ENCODE measurements around the gene GRK5.
"Not testable (repeated sequence)": the region's sequence is repeated elsewhere in the genome, so short reads cannot be mapped to it uniquely, and the experiment has no call there.

The GRK5 gene

DNA sequence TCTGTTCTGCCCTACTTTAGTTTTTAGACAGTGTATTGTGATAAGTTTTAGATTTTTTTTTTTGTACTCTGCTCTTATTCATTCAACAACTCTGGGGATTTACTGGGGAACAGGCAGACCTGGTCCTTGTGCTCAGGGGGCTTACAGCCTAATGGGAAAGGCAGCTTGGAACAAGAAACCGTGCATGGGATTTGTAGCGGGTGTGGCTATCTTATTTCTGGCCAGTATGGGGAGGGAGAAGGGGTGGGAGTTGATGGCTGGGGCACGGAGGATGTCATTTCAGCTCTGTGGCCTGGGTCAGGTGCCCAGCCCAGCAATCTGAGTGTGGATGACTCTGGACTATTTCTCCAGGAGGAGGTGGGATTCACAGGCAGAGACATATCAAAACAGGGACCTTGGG is 47.0 kb downstream of the GRK5 start:
- H3K27ac ChIP-seq, result peak overlapping the region; percentile 72
- TF ChIP-seq, protein P1, sequence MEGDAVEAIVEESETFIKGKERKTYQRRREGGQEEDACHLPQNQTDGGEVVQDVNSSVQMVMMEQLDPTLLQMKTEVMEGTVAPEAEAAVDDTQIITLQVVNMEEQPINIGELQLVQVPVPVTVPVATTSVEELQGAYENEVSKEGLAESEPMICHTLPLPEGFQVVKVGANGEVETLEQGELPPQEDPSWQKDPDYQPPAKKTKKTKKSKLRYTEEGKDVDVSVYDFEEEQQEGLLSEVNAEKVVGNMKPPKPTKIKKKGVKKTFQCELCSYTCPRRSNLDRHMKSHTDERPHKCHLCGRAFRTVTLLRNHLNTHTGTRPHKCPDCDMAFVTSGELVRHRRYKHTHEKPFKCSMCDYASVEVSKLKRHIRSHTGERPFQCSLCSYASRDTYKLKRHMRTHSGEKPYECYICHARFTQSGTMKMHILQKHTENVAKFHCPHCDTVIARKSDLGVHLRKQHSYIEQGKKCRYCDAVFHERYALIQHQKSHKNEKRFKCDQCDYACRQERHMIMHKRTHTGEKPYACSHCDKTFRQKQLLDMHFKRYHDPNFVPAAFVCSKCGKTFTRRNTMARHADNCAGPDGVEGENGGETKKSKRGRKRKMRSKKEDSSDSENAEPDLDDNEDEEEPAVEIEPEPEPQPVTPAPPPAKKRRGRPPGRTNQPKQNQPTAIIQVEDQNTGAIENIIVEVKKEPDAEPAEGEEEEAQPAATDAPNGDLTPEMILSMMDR (conservative IDR thresholded peaks at IDR 0.05; ENCODE audit: low read depth), result no peak
- ChIA-PET CTCF (no interaction called here), POLR2A (ENCODE audit: low non-redundant PET) (no interaction called here)
- DNase-seq (ENCODE audit: low spot score), result no peak

DNA sequence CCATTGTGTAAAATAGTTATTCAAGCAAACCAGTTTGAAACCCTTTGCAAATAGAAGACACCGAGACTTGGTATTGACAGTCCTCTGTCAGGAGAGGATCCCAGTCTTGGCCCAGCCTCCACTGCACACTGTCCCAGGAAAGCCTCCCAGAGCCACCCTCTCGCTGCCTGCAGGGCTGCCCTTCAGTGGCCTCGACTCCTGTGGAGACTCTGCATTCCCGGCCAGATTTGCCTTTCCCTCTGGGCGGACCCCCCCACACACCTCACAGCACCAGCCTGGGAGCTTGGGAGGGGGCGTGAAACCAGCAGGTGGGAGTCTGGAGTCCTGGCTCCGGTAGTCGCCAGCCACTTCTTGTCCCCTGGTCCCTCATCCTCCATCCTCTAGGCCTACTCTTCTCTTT is 48.7 kb downstream of the GRK5 start:
- no peak overlapping the region for H3K27ac ChIP-seq
- ChIA-PET POLR2A (ENCODE audit: low non-redundant PET) (no interaction called here), CTCF (interaction anchor here (0.6 kb wide), 1 partner anchor 27 kb away, joined by 3 read pairs; no protein-coding TSS in a partner anchor)
- TF ChIP-seq, protein P1 (conservative IDR thresholded peaks at IDR 0.05; ENCODE audit: low read depth), result no peak
- DNase-seq (ENCODE audit: low spot score), result no peak

DNA sequence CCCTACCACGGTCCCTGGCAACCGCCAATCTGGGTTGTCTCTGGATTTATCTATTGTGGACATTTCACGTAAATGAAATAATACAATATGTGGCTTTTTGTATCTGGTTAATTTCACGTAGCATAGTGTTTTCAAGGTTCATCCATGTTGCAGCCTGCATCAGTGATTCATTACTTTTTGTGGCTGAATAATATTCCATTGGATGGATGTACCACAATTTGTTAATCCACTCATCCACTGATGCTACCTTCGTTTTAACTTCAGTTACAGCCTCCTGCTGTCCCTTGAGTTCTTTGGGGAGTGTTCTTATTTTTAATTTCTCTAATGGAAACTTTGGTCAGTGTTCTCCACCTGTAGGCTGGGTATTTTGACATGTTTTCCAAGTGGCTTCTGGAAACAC is 49.5 kb downstream of the GRK5 start:
- TF ChIP-seq, protein P1 (conservative IDR thresholded peaks at IDR 0.05; ENCODE audit: low read depth), result no peak
- no peak overlapping the region for H3K27ac ChIP-seq
- ChIA-PET CTCF (no interaction called here), POLR2A (ENCODE audit: low non-redundant PET) (no interaction called here)
- DNase-seq (ENCODE audit: low spot score), result no peak

DNA sequence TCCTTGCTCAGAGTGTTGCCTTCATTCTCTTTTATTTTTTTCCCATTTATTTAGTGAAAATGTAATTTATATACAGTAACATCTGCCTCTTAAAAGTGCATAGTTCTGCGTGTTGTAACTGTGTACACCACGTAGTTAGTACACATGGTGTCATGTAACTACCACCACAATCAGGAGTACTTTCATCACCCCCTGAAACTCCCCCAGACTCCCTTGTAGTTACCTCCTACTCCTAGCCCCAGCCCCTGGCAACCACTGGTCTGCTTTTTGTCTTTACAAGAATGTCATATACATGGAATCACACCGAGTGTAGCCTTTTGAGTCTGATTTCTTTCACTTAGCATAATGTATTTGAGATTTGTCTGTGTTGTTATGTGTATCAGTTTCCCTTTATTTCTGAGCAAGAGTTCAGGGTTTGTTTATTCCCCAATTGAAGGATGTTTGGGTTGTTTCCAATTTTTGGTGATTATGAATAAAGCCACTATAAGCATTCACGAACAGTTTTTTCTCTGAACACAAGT is 50.6 kb downstream of the GRK5 start:
- no peak overlapping the region for H3K27ac ChIP-seq
- TF ChIP-seq, protein P1 (conservative IDR thresholded peaks at IDR 0.05; ENCODE audit: low read depth), result no peak
- ChIA-PET CTCF (no interaction called here), POLR2A (ENCODE audit: low non-redundant PET) (no interaction called here)
- no peak for DNase-seq (ENCODE audit: low spot score)

DNA sequence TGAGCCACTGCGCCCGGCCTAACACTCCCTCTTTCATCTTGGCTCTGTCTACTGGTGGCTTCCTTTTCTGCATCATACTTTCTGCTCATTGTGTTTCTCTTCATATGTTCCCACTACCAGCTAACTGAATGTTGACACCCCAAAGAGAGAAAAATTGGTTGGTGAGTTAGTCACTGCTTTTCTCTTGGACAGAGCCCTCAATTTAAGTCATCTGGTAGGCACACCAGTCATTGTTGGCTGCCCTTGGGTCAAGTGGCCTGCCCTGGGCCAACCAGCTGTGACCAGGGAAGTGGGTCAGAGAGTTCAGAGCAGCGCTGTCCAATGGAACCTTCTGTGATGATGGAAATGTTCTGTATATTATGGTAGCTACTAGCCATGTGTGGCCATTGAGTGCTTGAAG is 52.0 kb downstream of the GRK5 start:
- no peak for DNase-seq (ENCODE audit: low spot score)
- ChIA-PET POLR2A (ENCODE audit: low non-redundant PET) (no interaction called here), CTCF (interaction anchor here (0.6 to 0.9 kb wide), 2 partner anchors 50 to 231 kb away, joined by 3 to 4 read pairs; no protein-coding TSS in a partner anchor)
- TF ChIP-seq, protein P1 (conservative IDR thresholded peaks at IDR 0.05; ENCODE audit: low read depth), result no peak
- H3K27ac ChIP-seq, result no peak overlapping the region

DNA sequence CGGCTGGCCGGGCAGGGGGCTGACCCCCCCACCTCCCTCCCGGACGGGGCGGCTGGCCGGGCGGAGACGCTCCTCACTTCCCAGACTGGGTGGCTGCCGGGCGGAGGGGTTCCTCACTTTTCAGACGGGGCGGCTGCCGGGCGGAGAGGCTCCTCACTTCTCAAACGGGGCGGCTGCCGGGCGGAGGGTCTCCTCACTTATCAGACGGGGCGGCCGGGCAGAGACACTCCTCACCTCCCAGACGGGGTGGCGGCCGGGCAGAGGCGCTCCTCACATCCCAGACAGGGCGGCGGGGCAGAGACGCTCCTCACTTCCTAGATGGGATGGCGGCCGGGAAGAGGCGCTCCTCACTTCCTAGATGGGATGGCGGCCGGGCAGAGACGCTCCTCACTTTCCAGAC is 53.6 kb downstream of the GRK5 start:
- POLR2A ChIA-PET (ENCODE audit: low non-redundant PET); DNase-seq (ENCODE audit: low spot score); CTCF ChIA-PET; H3K27ac ChIP-seq: not testable (repeated sequence)

DNA sequence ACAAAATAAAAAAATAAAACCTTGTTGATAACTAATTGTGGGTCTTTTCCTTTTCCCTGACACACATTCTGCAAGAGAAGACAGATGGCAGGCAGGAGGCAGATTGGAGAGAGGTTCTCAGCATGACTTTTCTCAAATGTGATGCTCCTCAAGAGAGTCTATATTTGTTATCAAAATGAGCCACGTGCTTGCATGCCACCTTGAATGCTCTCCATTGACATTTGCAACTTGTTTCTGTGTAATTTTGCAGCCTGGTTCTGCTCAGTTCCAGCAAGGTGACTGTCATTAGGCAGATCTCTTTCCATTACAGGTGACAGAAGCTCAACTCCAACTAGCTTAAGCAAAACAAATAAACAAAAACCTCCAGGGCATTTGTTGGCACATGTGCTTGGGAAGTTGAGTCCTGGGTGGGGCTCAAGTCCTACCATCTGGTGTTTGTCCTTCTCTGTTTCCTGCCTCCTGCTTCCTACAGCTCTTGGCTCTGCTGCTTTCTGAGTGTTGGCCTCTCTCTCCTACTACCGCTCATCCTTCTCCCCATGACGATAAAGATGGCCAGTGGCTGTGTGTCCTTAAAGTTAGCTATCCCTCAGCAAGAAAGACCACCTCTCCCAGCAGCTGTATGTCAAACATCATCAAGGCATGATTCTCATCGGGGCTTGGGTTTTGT is 56.7 kb downstream of the GRK5 start:
- H3K27ac ChIP-seq, result no peak overlapping the region
- no peak for DNase-seq (ENCODE audit: low spot score)
- ChIA-PET CTCF (interaction anchor here (1.3 kb wide), 1 partner anchor 57 kb away, joined by 4 read pairs; no protein-coding TSS in a partner anchor), POLR2A (ENCODE audit: low non-redundant PET) (no interaction called here)
- TF ChIP-seq, protein P1 (conservative IDR thresholded peaks at IDR 0.05; ENCODE audit: low read depth), result no peak
